Suprapubic skin (tissue), 4 donors: ENCODE data around the gene MRPL23.

Experiments
- EP300 ChIP-seq: sonication (generic); formaldehyde crosslinking; IDR thresholded peaks from one replicate; pipeline ENCODE4 v1.6.1; 2017; ENCODE audit warnings: antibody characterized with exemption
- POLR2AphosphoS5 ChIP-seq, 3 donors: sonication (generic); formaldehyde crosslinking; IDR thresholded peaks; one replicate each; pipeline ENCODE4 v1.6.1; 2017; ENCODE audit warnings: antibody characterized with exemption in 3 of 3
- TF ChIP-seq, protein P1 (sequence below), 2 donors: fragments of 200-600 bp in 1 of 2; fragments of 450-650 bp in 1 of 2; sonication (generic) in 1 of 2; IDR thresholded peaks; one replicate each; pipeline ENCODE4 v1.5.1; 2016 to 2019; ENCODE audit warnings: antibody characterized with exemption in 2 of 2, mild to moderate bottlenecking in 1 of 2, moderate library complexity in 1 of 2

DNA sequence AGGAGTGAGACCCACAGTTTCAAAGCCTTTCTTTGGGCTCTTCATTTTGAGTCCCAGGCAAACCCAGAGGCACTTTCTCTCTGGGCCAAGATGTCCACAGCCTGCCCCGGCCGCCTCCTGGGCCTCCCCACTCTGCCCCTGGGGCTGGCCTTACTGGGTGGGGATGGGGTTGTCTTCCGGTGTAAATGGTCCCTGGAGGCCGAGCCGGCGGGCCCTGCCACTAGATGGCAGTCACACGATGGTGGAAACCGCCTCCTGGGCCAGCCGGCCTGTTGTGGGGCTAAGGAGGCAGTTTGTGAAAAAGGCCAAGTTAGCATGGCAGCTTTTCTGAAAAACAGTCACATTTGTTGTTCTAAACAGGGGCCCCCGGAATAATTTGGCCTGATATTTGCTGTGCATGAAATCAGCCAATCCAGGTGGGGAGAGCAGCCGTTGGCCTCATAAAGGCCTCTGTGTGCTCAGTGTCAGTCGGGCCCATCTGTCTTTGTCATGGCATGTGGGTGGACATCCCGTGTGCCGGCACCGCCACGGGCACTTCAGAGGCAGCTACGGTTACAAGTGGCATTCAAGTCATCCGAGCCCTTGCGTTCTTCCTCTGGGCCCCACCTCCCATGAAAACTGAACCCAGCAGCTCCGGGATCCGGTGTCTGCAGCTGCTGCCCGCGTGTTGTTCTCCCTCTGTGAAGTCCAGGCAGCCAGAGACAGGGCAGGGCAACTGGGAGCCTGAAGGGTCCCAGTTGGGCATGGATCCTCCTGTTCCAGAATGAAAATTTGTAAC is 6.5 kb downstream of the MRPL23 start:
- TF ChIP-seq, protein P1, sequence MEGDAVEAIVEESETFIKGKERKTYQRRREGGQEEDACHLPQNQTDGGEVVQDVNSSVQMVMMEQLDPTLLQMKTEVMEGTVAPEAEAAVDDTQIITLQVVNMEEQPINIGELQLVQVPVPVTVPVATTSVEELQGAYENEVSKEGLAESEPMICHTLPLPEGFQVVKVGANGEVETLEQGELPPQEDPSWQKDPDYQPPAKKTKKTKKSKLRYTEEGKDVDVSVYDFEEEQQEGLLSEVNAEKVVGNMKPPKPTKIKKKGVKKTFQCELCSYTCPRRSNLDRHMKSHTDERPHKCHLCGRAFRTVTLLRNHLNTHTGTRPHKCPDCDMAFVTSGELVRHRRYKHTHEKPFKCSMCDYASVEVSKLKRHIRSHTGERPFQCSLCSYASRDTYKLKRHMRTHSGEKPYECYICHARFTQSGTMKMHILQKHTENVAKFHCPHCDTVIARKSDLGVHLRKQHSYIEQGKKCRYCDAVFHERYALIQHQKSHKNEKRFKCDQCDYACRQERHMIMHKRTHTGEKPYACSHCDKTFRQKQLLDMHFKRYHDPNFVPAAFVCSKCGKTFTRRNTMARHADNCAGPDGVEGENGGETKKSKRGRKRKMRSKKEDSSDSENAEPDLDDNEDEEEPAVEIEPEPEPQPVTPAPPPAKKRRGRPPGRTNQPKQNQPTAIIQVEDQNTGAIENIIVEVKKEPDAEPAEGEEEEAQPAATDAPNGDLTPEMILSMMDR (IDR thresholded peaks at IDR 0.05) = peak in 1 of 2 donors; percentile 30
- TF ChIP-seq EP300 (no peak), POLR2AphosphoS5 (IDR thresholded peaks at IDR 0.05) (no peak)
